IPS-18a (cell line): ENCODE data around the gene SPRYD3.

Source experiments
- H3K27ac ChIP-seq: one replicate; pipeline ENCODE4 v1.5.1; 2013; ENCODE audit warnings: low read length
- H3K27me3 ChIP-seq: one replicate; pipeline ENCODE4 v1.6.1; 2013; ENCODE audit warnings: mild to moderate bottlenecking, low read length; ENCODE audit not compliant: control insufficient read depth, insufficient read depth
- H3K36me3 ChIP-seq: one replicate; pipeline ENCODE4 v1.6.1; 2013; ENCODE audit warnings: low read depth, low read length; ENCODE audit not compliant: control insufficient read depth
- H3K4me1 ChIP-seq: one replicate; pipeline ENCODE4 v1.6.1; 2013; ENCODE audit warnings: low read depth, low read length; ENCODE audit not compliant: control insufficient read depth
- H3K4me3 ChIP-seq: one replicate; pipeline ENCODE4 v1.5.1; 2013; ENCODE audit warnings: low read length
- H3K9ac ChIP-seq: one replicate; pipeline ENCODE4 v1.6.1; 2013; ENCODE audit warnings: mild to moderate bottlenecking, low read length, moderate library complexity
- H3K9me3 ChIP-seq: one replicate; pipeline ENCODE4 v1.6.1; 2013; ENCODE audit warnings: low read depth, low read length; ENCODE audit not compliant: control insufficient read depth

Gene SPRYD3, protein sequence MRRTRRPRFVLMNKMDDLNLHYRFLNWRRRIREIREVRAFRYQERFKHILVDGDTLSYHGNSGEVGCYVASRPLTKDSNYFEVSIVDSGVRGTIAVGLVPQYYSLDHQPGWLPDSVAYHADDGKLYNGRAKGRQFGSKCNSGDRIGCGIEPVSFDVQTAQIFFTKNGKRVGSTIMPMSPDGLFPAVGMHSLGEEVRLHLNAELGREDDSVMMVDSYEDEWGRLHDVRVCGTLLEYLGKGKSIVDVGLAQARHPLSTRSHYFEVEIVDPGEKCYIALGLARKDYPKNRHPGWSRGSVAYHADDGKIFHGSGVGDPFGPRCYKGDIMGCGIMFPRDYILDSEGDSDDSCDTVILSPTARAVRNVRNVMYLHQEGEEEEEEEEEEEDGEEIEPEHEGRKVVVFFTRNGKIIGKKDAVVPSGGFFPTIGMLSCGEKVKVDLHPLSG

DNA sequence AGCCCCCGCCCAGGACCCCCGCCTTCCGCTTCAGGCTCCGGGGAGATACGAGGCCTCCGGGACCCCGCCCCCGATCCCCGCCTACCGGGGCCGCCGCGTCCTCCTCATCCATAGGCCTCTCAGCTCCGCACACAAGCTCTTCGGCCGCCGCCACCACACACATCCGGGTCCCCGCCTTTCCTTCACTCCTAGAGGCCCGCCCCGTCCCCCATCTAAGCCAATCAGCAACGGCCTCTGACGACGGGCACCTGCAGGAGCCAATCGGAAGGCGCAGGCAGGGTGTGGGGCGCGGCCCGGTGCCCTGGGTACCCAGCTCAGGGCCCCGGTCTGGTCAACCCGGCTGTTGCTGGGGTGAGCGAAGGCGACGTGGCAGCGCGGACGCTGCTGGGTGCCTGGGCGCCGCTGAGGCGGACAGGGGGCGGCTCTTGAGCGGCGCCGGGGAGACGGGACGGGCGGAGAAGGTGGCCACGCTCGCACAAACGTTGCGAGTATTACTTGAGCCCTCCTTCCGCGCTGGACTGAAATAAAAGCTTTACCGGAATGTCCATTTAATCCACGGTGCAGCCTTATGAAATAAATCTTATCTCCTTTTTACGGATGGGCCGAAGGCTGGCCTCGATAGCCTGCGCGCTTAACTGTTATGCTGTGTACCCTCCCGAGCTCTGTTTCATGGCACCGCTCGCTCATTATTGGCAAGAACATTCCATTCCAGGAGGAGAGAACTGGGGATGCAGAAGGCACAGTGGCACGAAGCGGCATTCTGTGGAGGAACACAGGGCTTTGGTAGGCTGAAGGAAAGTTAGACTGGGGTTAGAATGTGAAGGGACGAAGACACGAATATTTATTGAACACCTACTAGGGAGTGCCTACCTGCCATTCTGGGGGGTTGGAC lies at the start of gene SPRYD3:
TSS of gene SPRYD3 (minus strand) at position 165 of the 892 bp plus-strand sequence. CDS start at position 108, 57 bp downstream.
- Histone ChIP-seq H3K27ac (peak within 1 kb of the TSS; percentile 17), H3K36me3 (no peaks in the 10 kb centered on the region), H3K9me3 (no peaks in the 10 kb centered on the region), H3K4me3 (peak within 1 kb of the TSS; percentile 62), H3K4me1 (no peaks in the 10 kb centered on the region), H3K27me3 (peaks cover 17% of the 10 kb centered on the region), H3K9ac (peak within 1 kb of the TSS; percentile 37)

DNA sequence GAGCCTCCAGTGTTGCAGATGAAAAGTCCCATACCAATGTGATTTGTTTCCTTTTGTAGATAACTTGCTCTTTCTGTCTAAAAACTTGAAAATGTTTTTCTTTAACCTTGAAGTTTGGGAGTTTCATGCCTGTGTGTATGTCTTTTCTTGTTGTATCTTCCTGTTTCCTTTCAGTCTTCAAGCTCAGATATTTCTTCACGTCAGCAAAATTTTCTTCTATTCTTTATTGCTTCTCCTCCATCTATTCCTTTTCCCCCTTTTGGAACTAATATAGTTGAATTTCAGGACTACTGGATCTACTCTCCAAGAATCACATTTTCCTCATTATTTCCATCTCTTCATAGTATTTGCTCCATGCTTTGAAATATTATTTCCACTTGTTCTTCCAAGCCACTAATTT lies 48.0 kb upstream of the SPRYD3 start:
- Histone ChIP-seq H3K36me3 (no peaks in the 10 kb centered on the region), H3K4me3 (no peak overlapping the region), H3K4me1 (no peaks in the 10 kb centered on the region)

DNA sequence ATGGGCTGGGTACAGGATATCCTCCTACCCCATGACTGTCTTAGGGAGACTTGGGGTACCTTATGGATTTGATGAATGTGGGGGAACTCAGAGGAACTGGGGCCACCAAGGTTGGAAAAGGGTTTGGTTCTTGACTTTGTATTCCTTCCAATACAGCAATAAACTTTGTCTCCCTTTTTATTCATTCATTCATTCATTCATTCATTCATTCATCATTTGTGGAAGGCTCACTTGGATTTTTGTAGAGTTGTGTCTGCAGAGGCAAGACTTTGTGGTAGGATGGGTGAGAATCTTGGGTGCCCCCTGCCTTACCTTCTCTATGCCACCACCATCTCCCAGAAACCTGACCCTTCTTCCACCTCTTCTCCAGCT lies 45.1 kb upstream of the SPRYD3 start:
- Histone ChIP-seq H3K4me3 (no peak overlapping the region), H3K9ac (no peak overlapping the region), H3K36me3 (no peaks in the 10 kb centered on the region), H3K27ac (no peak overlapping the region), H3K27me3 (no peaks in the 10 kb centered on the region), H3K4me1 (no peaks in the 10 kb centered on the region), H3K9me3 (no peaks in the 10 kb centered on the region)

More for the DNA sequence above, 48.0 kb upstream of the SPRYD3 start:
- Histone ChIP-seq H3K9me3 (no peaks in the 10 kb centered on the region), H3K9ac (no peak overlapping the region), H3K27me3 (no peaks in the 10 kb centered on the region), H3K27ac (no peak overlapping the region)

DNA sequence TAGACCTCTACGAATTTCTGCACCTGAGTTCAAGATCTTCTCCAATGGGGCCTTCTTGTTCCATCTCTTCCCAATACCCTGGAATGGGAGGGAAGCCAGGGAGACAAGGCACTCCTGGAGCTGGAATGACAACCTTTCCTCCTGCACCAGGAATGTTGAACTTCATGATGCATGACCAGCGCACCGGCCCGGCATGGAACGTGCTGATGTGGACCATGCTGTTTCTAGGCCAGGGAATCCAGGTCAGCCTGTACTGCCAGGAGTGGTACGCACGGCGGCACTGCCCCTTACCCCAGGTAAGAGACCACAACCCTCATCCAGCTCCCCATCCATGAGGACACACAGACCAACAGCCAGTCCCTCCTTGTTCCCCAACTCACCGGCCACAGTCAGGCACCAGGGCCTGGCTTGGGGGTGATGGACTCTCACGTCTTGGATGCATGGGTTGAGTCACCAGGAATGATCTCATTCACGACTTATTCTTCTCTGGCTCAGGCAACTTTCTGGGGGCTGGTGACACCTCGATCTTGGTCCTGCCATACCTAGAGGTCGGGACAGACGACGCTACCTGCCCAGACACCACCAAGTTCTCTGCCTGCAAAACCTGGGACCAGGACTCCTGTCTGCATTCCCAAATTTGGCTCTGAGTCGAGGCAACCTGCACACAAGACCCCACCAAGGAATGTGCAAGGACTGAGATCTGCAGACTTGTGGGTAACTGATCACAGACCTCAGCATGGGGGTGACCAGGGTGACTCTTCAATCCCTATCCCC lies 44.6 kb upstream of the SPRYD3 start:
- Histone ChIP-seq H3K9me3 (no peaks in the 10 kb centered on the region), H3K9ac (no peak overlapping the region), H3K27me3 (no peaks in the 10 kb centered on the region), H3K36me3 (no peaks in the 10 kb centered on the region), H3K4me1 (no peaks in the 10 kb centered on the region), H3K27ac (no peak overlapping the region), H3K4me3 (no peak overlapping the region)

DNA sequence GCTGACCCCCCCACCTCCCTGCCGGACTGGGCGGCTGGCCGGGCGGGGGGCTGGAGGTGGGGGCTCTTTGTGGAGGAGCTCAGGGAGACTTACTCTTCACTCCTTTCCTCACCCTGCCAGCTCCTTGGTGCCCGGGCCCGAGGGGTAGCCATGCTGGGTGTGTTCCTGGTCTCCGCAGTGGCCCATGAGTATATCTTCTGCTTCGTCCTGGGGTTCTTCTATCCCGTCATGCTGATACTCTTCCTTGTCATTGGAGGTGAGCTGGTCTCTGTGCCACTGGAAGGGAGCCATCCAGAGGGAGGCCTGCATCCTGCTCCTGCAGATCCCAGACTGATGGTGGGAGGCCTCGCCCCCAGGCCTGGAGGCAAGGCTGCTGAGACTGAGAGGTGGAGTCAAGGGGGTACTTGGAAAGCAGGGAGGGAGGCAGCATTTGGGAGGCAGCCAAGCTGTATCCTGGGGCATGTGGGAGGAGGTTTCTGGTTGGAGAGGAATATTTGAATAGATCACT lies 43.8 kb upstream of the SPRYD3 start:
- no peaks in the 10 kb centered on the region for H3K36me3 ChIP-seq
- H3K27me3 ChIP-seq = no peaks in the 10 kb centered on the region
- no peak overlapping the region for H3K4me3 ChIP-seq
- H3K9ac ChIP-seq = no peak overlapping the region
- no peaks in the 10 kb centered on the region for H3K4me1 ChIP-seq
- no peak overlapping the region for H3K27ac ChIP-seq
- H3K9me3 ChIP-seq = no peaks in the 10 kb centered on the region

DNA sequence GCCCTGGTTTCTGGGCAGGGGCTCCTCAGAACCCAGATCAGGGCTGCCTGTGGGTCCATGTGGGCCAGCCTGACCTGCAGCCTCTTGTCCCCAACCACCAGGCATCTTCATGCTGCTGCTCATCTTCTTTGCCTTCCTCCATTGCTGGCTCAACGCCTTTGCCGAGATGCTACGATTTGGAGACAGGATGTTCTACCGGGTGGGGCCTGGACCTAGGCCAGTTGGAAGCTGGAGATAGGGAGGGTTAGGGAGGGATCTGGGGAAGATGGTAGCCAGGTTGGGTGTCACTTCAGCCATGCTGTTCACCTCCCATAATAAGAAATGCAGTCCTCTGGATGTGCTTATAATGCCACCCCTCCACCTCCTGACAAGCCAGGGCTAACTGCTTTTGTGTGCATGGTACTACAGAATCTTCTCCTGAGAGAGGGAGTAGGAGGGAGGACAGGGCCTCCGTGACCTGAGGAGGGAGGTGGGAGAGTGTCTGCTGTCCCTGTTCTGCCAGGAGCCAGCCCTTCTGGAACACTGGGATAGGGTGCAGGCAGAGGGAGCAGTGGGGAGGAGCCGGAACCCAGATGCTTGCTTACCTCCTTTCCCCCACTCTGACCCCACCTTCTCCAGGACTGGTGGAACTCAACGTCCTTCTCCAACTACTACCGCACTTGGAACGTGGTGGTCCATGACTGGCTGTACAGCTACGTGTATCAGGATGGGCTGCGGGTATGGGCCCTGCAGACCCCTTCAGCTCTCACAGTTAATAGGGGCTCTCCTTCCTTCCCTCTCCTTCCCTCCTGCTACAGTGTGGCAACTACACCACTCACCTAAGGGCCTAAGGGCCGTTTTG lies 41.7 kb upstream of the SPRYD3 start:
- Histone ChIP-seq H3K27me3 (no peaks in the 10 kb centered on the region), H3K4me1 (no peaks in the 10 kb centered on the region), H3K4me3 (no peak overlapping the region), H3K27ac (no peak overlapping the region), H3K36me3 (no peaks in the 10 kb centered on the region), H3K9ac (no peak overlapping the region), H3K9me3 (no peaks in the 10 kb centered on the region)

DNA sequence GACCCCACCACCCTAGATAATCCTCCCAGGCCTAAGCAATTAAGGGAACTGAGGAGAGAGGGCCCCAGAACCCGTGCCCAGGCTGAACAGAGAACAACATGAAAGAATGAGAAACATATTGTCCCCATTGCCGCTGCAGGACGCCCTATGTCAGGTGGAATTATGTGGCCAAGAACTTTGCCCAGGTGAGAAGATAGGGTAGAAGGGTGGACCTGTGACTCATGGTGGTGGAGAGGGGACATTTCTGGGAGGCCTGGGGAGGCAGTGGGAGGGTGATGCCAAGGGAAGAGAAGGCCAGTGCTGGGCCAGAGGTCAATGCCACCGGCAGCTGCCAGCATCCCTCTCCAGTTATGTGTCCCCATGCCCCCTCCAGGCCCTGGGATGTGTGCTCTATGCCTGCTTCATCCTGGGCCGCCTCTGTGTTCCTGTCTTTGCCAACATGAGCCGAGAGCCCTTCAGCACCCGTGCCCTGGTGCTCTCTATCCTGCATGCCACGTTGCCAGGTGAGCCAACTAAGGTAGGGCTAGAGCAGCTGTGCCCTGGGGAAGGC lies 39.6 kb upstream of the SPRYD3 start:
- no peaks in the 10 kb centered on the region for H3K36me3 ChIP-seq
- H3K4me3 ChIP-seq = no peak overlapping the region
- H3K9me3 ChIP-seq = no peaks in the 10 kb centered on the region
- no peaks in the 10 kb centered on the region for H3K27me3 ChIP-seq
- H3K4me1 ChIP-seq = no peaks in the 10 kb centered on the region
- H3K9ac ChIP-seq = no peak overlapping the region
- H3K27ac ChIP-seq = no peak overlapping the region

DNA sequence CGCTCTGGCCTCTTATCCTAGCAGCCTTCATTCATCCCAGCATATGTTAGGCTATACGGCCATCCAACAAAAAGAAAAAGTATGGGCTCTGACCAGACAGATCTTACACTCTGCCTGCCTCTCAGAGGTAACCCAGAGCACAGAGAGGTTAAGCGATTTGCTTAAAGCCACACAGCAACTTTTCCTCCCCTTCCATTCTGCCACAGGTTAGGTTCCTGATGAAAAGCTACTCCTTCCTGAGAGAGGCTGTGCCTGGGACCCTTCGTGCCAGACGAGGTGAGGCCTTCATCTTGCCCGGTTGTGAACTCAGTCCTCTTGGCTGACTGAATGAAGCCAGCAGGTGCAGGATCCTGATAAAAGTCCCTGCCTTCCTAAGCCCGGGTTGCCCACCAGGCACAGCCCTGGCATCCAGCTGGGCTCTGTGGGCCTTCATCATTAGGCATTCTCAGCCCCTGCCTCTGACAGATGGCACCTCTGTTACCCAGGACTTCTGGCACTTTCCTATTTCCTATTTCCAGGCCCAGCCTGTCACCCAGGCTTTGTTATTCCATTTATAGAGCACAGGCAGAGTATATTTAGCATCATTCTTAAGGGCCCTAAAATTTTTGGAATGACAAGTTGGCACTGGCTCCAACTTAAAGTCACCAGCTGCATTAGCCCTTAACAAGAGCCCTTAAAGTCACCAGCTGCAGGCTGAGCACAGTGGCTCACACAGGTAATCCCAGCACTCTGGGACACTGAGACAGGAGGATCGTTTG lies 36.9 kb upstream of the SPRYD3 start:
- no peaks in the 10 kb centered on the region for H3K4me1 ChIP-seq
- H3K36me3 ChIP-seq = no peaks in the 10 kb centered on the region
- no peaks in the 10 kb centered on the region for H3K9me3 ChIP-seq
- H3K27ac ChIP-seq = no peak overlapping the region
- H3K4me3 ChIP-seq = no peak overlapping the region
- no peak overlapping the region for H3K9ac ChIP-seq
- H3K27me3 ChIP-seq = no peaks in the 10 kb centered on the region

DNA sequence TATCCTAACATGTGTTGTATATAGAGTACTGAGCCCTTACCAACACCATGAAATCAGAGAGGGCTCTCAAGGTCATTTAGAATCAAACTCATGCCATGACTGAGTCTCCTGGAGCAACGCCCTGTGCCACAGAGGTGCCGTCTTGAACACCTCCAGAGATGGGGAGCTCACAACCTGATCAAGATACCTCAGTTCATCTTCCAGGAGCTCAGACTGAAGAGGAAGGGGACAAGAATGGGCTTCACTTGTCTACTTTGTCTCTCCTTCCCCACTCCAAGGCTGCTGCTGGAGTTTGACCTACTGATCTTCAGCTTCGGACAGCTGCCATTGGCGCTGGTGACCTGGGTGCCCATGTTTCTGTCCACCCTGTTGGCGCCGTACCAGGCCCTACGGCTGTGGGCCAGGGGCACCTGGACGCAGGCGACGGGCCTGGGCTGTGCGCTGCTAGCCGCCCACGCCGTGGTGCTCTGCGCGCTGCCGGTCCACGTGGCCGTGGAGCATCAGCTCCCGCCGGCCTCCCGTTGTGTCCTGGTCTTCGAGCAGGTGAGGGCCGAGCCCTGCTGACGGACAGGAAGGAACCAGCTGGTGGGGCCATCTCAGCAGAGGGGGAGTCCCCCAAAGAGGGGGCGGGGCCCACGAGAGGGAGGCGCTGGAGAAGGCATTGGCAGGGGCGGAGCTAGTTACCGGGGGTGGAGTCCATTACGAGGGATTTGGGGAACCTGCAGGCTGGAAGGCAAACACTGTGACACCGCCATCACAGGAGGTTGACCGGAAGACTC lies 36.1 kb upstream of the SPRYD3 start:
- H3K27me3 ChIP-seq = no peaks in the 10 kb centered on the region
- no peaks in the 10 kb centered on the region for H3K4me1 ChIP-seq
- H3K9ac ChIP-seq = no peak overlapping the region
- no peak overlapping the region for H3K4me3 ChIP-seq
- H3K27ac ChIP-seq = no peak overlapping the region
- no peaks in the 10 kb centered on the region for H3K36me3 ChIP-seq
- H3K9me3 ChIP-seq = peaks cover 1% of the 10 kb centered on the region
